ENCODE results near the gene RNF187.
"Not testable (repeated sequence)": the region's sequence is repeated elsewhere in the genome, so short reads cannot be mapped to it uniquely, and the experiment has no call there.

RNF187 gene

DNA sequence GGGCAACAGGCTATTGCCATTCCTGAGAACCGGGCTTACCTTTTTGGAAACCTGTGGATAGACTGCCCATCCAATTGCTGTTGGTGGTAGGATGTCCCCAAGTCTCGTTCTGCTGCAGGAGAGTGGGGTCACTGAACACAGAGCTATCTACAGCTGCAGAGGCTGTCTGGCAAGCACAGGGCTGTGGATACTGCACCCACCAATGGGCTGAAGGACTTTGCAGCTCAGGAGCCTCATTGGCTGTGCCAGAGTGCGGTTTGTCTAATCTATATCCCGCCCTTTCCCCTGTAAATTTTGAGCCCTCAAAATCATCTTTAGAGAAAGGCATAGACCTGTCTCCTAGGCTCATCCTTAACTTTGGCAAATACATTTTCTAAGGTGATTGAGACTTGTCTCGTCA, 15.3 kb downstream of the RNF187 start:
- no peaks in the 10 kb centered on the region for H3K9me3 ChIP-seq (ENCODE audit: severe bottlenecking)
- TF ChIP-seq, protein P1, sequence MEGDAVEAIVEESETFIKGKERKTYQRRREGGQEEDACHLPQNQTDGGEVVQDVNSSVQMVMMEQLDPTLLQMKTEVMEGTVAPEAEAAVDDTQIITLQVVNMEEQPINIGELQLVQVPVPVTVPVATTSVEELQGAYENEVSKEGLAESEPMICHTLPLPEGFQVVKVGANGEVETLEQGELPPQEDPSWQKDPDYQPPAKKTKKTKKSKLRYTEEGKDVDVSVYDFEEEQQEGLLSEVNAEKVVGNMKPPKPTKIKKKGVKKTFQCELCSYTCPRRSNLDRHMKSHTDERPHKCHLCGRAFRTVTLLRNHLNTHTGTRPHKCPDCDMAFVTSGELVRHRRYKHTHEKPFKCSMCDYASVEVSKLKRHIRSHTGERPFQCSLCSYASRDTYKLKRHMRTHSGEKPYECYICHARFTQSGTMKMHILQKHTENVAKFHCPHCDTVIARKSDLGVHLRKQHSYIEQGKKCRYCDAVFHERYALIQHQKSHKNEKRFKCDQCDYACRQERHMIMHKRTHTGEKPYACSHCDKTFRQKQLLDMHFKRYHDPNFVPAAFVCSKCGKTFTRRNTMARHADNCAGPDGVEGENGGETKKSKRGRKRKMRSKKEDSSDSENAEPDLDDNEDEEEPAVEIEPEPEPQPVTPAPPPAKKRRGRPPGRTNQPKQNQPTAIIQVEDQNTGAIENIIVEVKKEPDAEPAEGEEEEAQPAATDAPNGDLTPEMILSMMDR (IDR thresholded peaks at IDR 0.05; ENCODE audit: low read depth, low read length) = no peak
- no peak overlapping the region for H3K27ac ChIP-seq
- H3K4me3 ChIP-seq (ENCODE audit: low read depth, low read length) = no peak overlapping the region
- H3K36me3 ChIP-seq = no peaks in the 10 kb centered on the region
- no peaks in the 10 kb centered on the region for H3K27me3 ChIP-seq (ENCODE audit: insufficient read depth, low read depth, severe bottlenecking)
- DNase-seq = no peak

DNA sequence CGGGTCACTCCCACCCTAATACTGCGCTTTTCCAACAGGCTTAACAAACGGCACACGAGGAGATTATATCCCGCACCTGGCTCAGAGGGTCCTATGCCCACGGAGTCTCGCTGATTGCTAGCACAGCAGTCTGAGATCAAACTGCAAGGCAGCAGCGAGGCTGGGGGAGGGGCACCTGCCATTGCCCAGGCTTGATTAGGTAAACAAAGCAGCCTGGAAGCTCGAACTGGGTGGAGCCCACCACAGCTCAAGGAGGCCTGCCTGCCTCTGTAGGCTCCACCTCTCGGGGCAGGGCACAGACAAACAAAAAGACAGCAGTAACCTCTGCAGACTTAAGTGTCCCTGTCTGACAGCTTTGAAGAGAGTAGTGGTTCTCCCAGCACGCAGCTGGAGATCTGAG, 18.8 kb downstream of the RNF187 start:
- H3K9me3 ChIP-seq (ENCODE audit: severe bottlenecking); H3K27ac ChIP-seq; H3K4me3 ChIP-seq (ENCODE audit: low read depth, low read length); H3K36me3 ChIP-seq; H3K27me3 ChIP-seq (ENCODE audit: insufficient read depth, low read depth, severe bottlenecking); DNase-seq: not testable (repeated sequence)

GRCh38 chr1:228507961-228508652, 20.9 kb downstream of the RNF187 start:
- Histone ChIP-seq H3K36me3 (no peaks in the 10 kb centered on the region), H3K27me3 (ENCODE audit: insufficient read depth, low read depth, severe bottlenecking) (no peaks in the 10 kb centered on the region), H3K9me3 (ENCODE audit: severe bottlenecking) (no peaks in the 10 kb centered on the region), H3K4me3 (ENCODE audit: low read depth, low read length) (no peak overlapping the region), H3K27ac (no peak overlapping the region)
- TF ChIP-seq, protein P1 (IDR thresholded peaks at IDR 0.05; ENCODE audit: low read depth, low read length) = no peak
- no peak for DNase-seq

- DNase-seq = no peak
- Histone ChIP-seq H3K4me3 (ENCODE audit: low read depth, low read length) (no peak overlapping the region), H3K36me3 (no peaks in the 10 kb centered on the region), H3K27ac (no peak overlapping the region), H3K9me3 (ENCODE audit: severe bottlenecking) (no peaks in the 10 kb centered on the region), H3K27me3 (ENCODE audit: insufficient read depth, low read depth, severe bottlenecking) (no peaks in the 10 kb centered on the region)
- TF ChIP-seq, protein P1 (IDR thresholded peaks at IDR 0.05; ENCODE audit: low read depth, low read length) = no peak
These were observed 21.7 kb downstream of the RNF187 start for GRCh38 chr1:228508840-228509415.

GRCh38 chr1:228510101-228510802, 23.1 kb downstream of the RNF187 start:
- Histone ChIP-seq H3K36me3 (no peaks in the 10 kb centered on the region), H3K9me3 (ENCODE audit: severe bottlenecking) (no peaks in the 10 kb centered on the region), H3K27me3 (ENCODE audit: insufficient read depth, low read depth, severe bottlenecking) (no peaks in the 10 kb centered on the region), H3K27ac (no peak overlapping the region), H3K4me3 (ENCODE audit: low read depth, low read length) (no peak overlapping the region)
- TF ChIP-seq, protein P1 (IDR thresholded peaks at IDR 0.05; ENCODE audit: low read depth, low read length) = no peak
- DNase-seq = no peak

GRCh38 chr1:228510803-228511413, 23.7 kb downstream of the RNF187 start:
- no peaks in the 10 kb centered on the region for H3K9me3 ChIP-seq (ENCODE audit: severe bottlenecking)
- H3K36me3 ChIP-seq = no peaks in the 10 kb centered on the region
- H3K4me3 ChIP-seq (ENCODE audit: low read depth, low read length) = no peak overlapping the region
- DNase-seq = no peak
- H3K27ac ChIP-seq = no peak overlapping the region
- TF ChIP-seq, protein P1 (IDR thresholded peaks at IDR 0.05; ENCODE audit: low read depth, low read length) = no peak
- no peaks in the 10 kb centered on the region for H3K27me3 ChIP-seq (ENCODE audit: insufficient read depth, low read depth, severe bottlenecking)

Data from WERI-Rb-1 (cell line).